GM12878 (cell line): ENCODE measurements around the gene CTNNA3. TPM values are rescaled to one million over a fixed set of nuclear protein-coding genes. Genes with fewer than 3 reads are reported as not detected.

Source experiments
- ATAC-seq: fragments of 200-7000 bp; cut with Tn5 transposase; 3 replicates; pipeline ENCODE4 v1.9.1; 2020; ENCODE audit warnings: mild to moderate bottlenecking, moderate library complexity
- BruUV-seq: library from RNA; stranded (reverse); fragments of 400-500 nt; replicated peaks from 2 replicates; lab custom pipeline; 2021; lab: Mats Ljungman, UMichigan
- CTCF ChIA-PET: fragments of 300-600 bp; sonication (Branson Sonifier 250); formaldehyde crosslinking; extraction: SDS; loops from one replicate; lab custom pipeline; 2021; ENCODE audit warnings: inconsistent platforms; lab: Yijun Ruan, JAX
- POLR2A ChIA-PET: fragments of 350-600 bp; formaldehyde crosslinking; extraction: SDS; loops from one replicate; lab custom pipeline; 2021; ENCODE audit warnings: inconsistent platforms; lab: Charles Lee
- RAD21 ChIA-PET: fragments of 300-600 bp; sonication (Branson Sonifier 250); formaldehyde crosslinking; loops from one replicate; lab custom pipeline; 2023; ENCODE audit warnings: antibody characterized with exemption; ENCODE audit not compliant: unreplicated experiment; lab: Charles Lee
- SMC1A ChIA-PET: fragments of 300-600 bp; sonication (Branson Sonifier 250); formaldehyde crosslinking; loops from one replicate; lab custom pipeline; 2023; ENCODE audit not compliant: unreplicated experiment, uncharacterized antibody; lab: Charles Lee
- DNase-seq: peaks from one replicate; pipeline ENCODE4 v3.0.0-alpha.2; 2011; ENCODE audit warnings: low read depth, low spot score
- FAIRE-seq: peaks from 3 replicates; lab custom pipeline; 2011; peaks lifted over from hg19 to GRCh38; lab: Jason Lieb, UNC
- H2AFZ ChIP-seq: 2 replicates; pipeline ENCODE4 v1.6.0; 2011; ENCODE audit warnings: low read depth, low read length, control low read depth; ENCODE audit not compliant: control insufficient read depth
- H3K27ac ChIP-seq: 2 replicates; pipeline ENCODE4 v1.5.1; 2011; ENCODE audit warnings: control low read depth; ENCODE audit not compliant: control insufficient read depth, insufficient read depth
- H3K27me3 ChIP-seq, 2 experiments: replicated peaks in 1 of 2; 2 replicates each; pipeline versions ENCODE4 v1.6.0 to v1.6.1; 2011; ENCODE audit warnings: low read length in 1 of 2; ENCODE audit not compliant: control insufficient read depth in 2 of 2, insufficient read depth in 2 of 2
- H3K36me3 ChIP-seq, 2 experiments: 2 replicates each; pipeline ENCODE4 v1.5.1; 2011; ENCODE audit warnings: low read length in 1 of 2; ENCODE audit not compliant: control insufficient read depth in 2 of 2, insufficient read depth in 2 of 2
- H3K4me1 ChIP-seq: 2 replicates; pipeline ENCODE4 v1.6.1; 2011; ENCODE audit warnings: mild to moderate bottlenecking, low read length, moderate library complexity, mixed read lengths; ENCODE audit not compliant: control insufficient read depth, insufficient read depth
- H3K4me2 ChIP-seq: 2 replicates; pipeline ENCODE4 v1.6.0; 2011; ENCODE audit warnings: control low read depth; ENCODE audit not compliant: control insufficient read depth, insufficient read depth
- H3K4me3 ChIP-seq: fragments of 200-600 bp; sonication (generic); 2 replicates; pipeline ENCODE4 v1.5.1; 2016
- H3K79me2 ChIP-seq: 2 replicates; pipeline ENCODE4 v1.6.0; 2011; ENCODE audit warnings: low read length; ENCODE audit not compliant: control insufficient read depth, insufficient read depth
- H3K9ac ChIP-seq: 2 replicates; pipeline ENCODE4 v1.8.0; 2011; ENCODE audit warnings: low read length, control low read depth, mixed read lengths; ENCODE audit not compliant: control insufficient read depth, insufficient read depth
- H3K9me3 ChIP-seq: replicated peaks from 3 replicates; pipeline ENCODE4 v1.5.1; 2011; ENCODE audit warnings: mild to moderate bottlenecking, low read length; ENCODE audit not compliant: control insufficient read depth, insufficient read depth
- H4K20me1 ChIP-seq: 2 replicates; pipeline ENCODE4 v1.6.0; 2011; ENCODE audit not compliant: control insufficient read depth, insufficient read depth
- CREB1 ChIP-seq: IDR thresholded peaks from 2 replicates; pipeline ENCODE4 v1.6.1; 2012; ENCODE audit warnings: low read depth, mild to moderate bottlenecking, inconsistent platforms
- FOS ChIP-seq: IDR thresholded peaks from 3 replicates; pipeline ENCODE4 v1.6.1; 2011; ENCODE audit warnings: borderline replicate concordance; ENCODE audit not compliant: insufficient read length; ENCODE audit errors: extremely low read depth
- HDAC6 ChIP-seq: fragments of 200-600 bp; sonication (generic); IDR thresholded peaks from one replicate; pipeline ENCODE4 v1.8.0; 2017; ENCODE audit warnings: antibody characterized with exemption; ENCODE audit not compliant: unreplicated experiment
- MTA3 ChIP-seq: IDR thresholded peaks from 2 replicates; pipeline ENCODE4 v1.6.1; 2012; ENCODE audit warnings: low read length, inconsistent platforms, borderline replicate concordance
- SUZ12 ChIP-seq: fragments of 200-600 bp; sonication (generic); IDR thresholded peaks from one replicate; pipeline ENCODE4 v1.6.1; 2018; ENCODE audit warnings: antibody characterized with exemption, mild to moderate bottlenecking; ENCODE audit not compliant: unreplicated experiment
- WRNIP1 ChIP-seq: IDR thresholded peaks from 2 replicates; pipeline ENCODE4 v1.6.1; 2011; ENCODE audit warnings: low read depth, low read length, improper control_type of control experiment, borderline replicate concordance
- ZBTB33 ChIP-seq: fragments of 450-650 bp; IDR thresholded peaks from 2 replicates; pipeline ENCODE4 v1.6.1; 2017; ENCODE audit warnings: mild to moderate bottlenecking
- WGBS: methylation state at CpG from one replicate; pipeline ENCODE4 v1.1.6; 2016; ENCODE audit warnings: low lambda C conversion rate; ENCODE audit not compliant: insufficient replicate concordance, insufficient coverage; ENCODE audit errors: missing lambda C conversion rate; 5-methylcytosine and 5-hydroxymethylcytosine counted together
- in situ Hi-C: fragments of 300-500 bp; cut with MboI; formaldehyde crosslinking; loops from 9 replicates; pipeline ENCODE4 v1.14.3; 2018; ENCODE audit warnings: mixed read lengths
- intact Hi-C: fragments of 100-400 bp; cut with micrococcal nuclease; formaldehyde crosslinking; loops from one replicate; pipeline ENCODE4 v1.14.2; 2022; ENCODE audit not compliant: unreplicated experiment
- polyA plus RNA-seq, 11 experiments: library from polyadenylated mRNA; depleted of rRNA in 4 of 11; unstranded in 6 of 11; stranded (reverse) in 5 of 11; fragments of >200 nt; fragmentation: Nextera tagmentation in 4 of 11; fragmentation: Illumina TruSeq in 1 of 11; extraction: Ambion mirVana in 4 of 11; extraction: Trizol in 1 of 11; gene quantifications; 1 replicate in 1 of 11; 2 replicates in 10 of 11; pipeline versions ENCODE4 v1.2.1 to v1.2.3, GENCODE V29; 2011 to 2016; ENCODE audit warnings: inconsistent platforms in 2 of 11, missing spikeins in 2 of 11, low read depth in 1 of 11
- total RNA-seq, 4 experiments: library from RNA; depleted of rRNA in 3 of 4; stranded (reverse); fragments of >200 nt in 3 of 4; fragmentation: Illumina TruSeq in 1 of 4; extraction: Trizol in 1 of 4; gene quantifications; 2 replicates each; pipeline versions ENCODE4 v1.2.1 to v1.2.3, GENCODE V29; 2013 to 2021
- TF ChIP-seq, protein P1 (sequence below): IDR thresholded peaks from 2 replicates; pipeline ENCODE4 v1.6.1; 2012; ENCODE audit warnings: low read depth, low read length, improper control_type of control experiment
- TF ChIP-seq, protein P2 (sequence below): fragments of 450-650 bp; IDR thresholded peaks from 2 replicates; pipeline ENCODE4 v1.6.1; 2017; ENCODE audit warnings: mild to moderate bottlenecking, moderate library complexity

The CTNNA3 gene
- total and polyA plus RNA-seq, 10 of the 15 experiments (the other 5 are each of a cell fraction or from before 2014, with no cell fraction given) = under 0.01 to 4.5 (median 0.22) TPM; not detected in 2

- no peaks in the 10 kb centered on the region for H3K79me2 ChIP-seq
- H3K9me3 ChIP-seq = no peaks in the 10 kb centered on the region
- H4K20me1 ChIP-seq = no peaks in the 10 kb centered on the region
- no peak overlapping the region for H2AFZ ChIP-seq
- 48% methylated on average over 2 of the region's 2 CpGs for WGBS
- no peaks in the 10 kb centered on the region for H3K36me3 ChIP-seq
- no peak overlapping the region for H3K4me2 ChIP-seq
- ChIA-PET RAD21 (no interaction called here), CTCF (interaction anchor here (1.3 kb wide), 1 partner anchor 11 kb away, joined by 3 read pairs; no protein-coding TSS in a partner anchor), POLR2A (no interaction called here), SMC1A (no interaction called here)
- in situ Hi-C loops = no loop called here
- DNase-seq (no peak), ATAC-seq (no peak), FAIRE-seq (no peak)
- no peaks in the 10 kb centered on the region for H3K27me3 ChIP-seq
- no peaks in the 10 kb centered on the region for H3K4me1 ChIP-seq
- no peak overlapping the region for H3K9ac ChIP-seq
- H3K4me3 ChIP-seq = no peak overlapping the region
- intact Hi-C loops = no loop called here
- TF ChIP-seq WRNIP1 (no peak), CREB1 (no peak)
- TF ChIP-seq, protein P1, sequence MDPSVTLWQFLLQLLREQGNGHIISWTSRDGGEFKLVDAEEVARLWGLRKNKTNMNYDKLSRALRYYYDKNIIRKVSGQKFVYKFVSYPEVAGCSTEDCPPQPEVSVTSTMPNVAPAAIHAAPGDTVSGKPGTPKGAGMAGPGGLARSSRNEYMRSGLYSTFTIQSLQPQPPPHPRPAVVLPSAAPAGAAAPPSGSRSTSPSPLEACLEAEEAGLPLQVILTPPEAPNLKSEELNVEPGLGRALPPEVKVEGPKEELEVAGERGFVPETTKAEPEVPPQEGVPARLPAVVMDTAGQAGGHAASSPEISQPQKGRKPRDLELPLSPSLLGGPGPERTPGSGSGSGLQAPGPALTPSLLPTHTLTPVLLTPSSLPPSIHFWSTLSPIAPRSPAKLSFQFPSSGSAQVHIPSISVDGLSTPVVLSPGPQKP = no peak
- H3K27ac ChIP-seq = no peak overlapping the region
- no TSS peak for BruUV-seq
Observed at GRCh38 chr10:66737241-66737640, 958.8 kb downstream of the CTNNA3 start.

GRCh38 chr10:66723608-66724400 is 972.2 kb downstream of the CTNNA3 start:
- no peak overlapping the region for H3K4me2 ChIP-seq
- H3K79me2 ChIP-seq = no peaks in the 10 kb centered on the region
- no peak overlapping the region for H3K9ac ChIP-seq
- DNase-seq = no peak
- ChIA-PET CTCF (no interaction called here), SMC1A (interaction anchor here (1.0 kb wide), 1 partner anchor 11 kb away, joined by 3 read pairs; no protein-coding TSS in a partner anchor), POLR2A (no interaction called here), RAD21 (no interaction called here)
- no peaks in the 10 kb centered on the region for H4K20me1 ChIP-seq
- no TSS peak for BruUV-seq
- FAIRE-seq = no peak
- ATAC-seq = no peak
- no peaks in the 10 kb centered on the region for H3K36me3 ChIP-seq
- intact Hi-C loops (no loop called here), in situ Hi-C loops (no loop called here)
- no peak overlapping the region for H3K4me3 ChIP-seq
- H3K27ac ChIP-seq = no peak overlapping the region
- WGBS = 0% methylated on average over 2 of the region's 2 CpGs
- no peak overlapping the region for H2AFZ ChIP-seq
- no peaks in the 10 kb centered on the region for H3K4me1 ChIP-seq
- H3K27me3 ChIP-seq = no peaks in the 10 kb centered on the region
- H3K9me3 ChIP-seq = no peaks in the 10 kb centered on the region
- TF ChIP-seq FOS (no peak), ZBTB33 (no peak), SUZ12 (no peak), HDAC6 (no peak), MTA3 (no peak)
- TF ChIP-seq, protein P2, sequence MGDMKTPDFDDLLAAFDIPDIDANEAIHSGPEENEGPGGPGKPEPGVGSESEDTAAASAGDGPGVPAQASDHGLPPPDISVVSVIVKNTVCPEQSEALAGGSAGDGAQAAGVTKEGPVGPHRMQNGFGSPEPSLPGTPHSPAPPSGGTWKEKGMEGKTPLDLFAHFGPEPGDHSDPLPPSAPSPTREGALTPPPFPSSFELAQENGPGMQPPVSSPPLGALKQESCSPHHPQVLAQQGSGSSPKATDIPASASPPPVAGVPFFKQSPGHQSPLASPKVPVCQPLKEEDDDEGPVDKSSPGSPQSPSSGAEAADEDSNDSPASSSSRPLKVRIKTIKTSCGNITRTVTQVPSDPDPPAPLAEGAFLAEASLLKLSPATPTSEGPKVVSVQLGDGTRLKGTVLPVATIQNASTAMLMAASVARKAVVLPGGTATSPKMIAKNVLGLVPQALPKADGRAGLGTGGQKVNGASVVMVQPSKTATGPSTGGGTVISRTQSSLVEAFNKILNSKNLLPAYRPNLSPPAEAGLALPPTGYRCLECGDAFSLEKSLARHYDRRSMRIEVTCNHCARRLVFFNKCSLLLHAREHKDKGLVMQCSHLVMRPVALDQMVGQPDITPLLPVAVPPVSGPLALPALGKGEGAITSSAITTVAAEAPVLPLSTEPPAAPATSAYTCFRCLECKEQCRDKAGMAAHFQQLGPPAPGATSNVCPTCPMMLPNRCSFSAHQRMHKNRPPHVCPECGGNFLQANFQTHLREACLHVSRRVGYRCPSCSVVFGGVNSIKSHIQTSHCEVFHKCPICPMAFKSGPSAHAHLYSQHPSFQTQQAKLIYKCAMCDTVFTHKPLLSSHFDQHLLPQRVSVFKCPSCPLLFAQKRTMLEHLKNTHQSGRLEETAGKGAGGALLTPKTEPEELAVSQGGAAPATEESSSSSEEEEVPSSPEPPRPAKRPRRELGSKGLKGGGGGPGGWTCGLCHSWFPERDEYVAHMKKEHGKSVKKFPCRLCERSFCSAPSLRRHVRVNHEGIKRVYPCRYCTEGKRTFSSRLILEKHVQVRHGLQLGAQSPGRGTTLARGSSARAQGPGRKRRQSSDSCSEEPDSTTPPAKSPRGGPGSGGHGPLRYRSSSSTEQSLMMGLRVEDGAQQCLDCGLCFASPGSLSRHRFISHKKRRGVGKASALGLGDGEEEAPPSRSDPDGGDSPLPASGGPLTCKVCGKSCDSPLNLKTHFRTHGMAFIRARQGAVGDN = no peak
